ENCODE data around the gene PSPH.

DNA sequence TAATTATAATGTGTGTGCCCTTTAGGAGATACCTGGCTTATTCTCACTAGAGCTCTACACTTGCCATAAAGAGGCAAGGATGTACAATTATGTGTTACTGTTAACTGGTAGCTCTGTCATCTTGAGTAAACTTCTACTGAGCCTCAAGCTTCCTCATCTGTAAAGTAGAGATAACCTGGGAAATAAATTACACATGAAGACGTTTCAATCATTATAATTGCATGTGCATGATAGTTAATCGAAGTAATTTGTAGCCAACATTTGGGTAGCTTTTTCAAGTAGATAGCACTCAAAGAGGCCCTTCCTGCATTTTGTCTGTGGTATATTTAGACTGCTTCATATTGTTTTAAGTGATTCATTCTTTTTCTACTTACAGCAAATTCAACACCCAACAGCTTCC lies 2.7 kb upstream of the PSPH start:
- TF ChIP-seq, protein P1, sequence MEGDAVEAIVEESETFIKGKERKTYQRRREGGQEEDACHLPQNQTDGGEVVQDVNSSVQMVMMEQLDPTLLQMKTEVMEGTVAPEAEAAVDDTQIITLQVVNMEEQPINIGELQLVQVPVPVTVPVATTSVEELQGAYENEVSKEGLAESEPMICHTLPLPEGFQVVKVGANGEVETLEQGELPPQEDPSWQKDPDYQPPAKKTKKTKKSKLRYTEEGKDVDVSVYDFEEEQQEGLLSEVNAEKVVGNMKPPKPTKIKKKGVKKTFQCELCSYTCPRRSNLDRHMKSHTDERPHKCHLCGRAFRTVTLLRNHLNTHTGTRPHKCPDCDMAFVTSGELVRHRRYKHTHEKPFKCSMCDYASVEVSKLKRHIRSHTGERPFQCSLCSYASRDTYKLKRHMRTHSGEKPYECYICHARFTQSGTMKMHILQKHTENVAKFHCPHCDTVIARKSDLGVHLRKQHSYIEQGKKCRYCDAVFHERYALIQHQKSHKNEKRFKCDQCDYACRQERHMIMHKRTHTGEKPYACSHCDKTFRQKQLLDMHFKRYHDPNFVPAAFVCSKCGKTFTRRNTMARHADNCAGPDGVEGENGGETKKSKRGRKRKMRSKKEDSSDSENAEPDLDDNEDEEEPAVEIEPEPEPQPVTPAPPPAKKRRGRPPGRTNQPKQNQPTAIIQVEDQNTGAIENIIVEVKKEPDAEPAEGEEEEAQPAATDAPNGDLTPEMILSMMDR (IDR thresholded peaks at IDR 0.05 in 8 of 11, conservative IDR thresholded peaks at IDR 0.05 in 3 of 11) = no peak
- TF ChIP-seq POLR2A (IDR thresholded peaks at IDR 0.05) (no peak), POLR2AphosphoS5 (IDR thresholded peaks at IDR 0.05) (no peak)

Measured in spleen (tissue), 7 donors.